GM18499 (cell line): ENCODE results near the gene RBM23.

Source experiments
- ATAC-seq: cut with Tn5 transposase; IDR thresholded peaks from one replicate; pipeline ENCODE4 v1.9.1; 2021; ENCODE audit warnings: moderate number of reproducible peaks; ENCODE audit not compliant: insufficient read depth, unreplicated experiment

Gene RBM23

DNA sequence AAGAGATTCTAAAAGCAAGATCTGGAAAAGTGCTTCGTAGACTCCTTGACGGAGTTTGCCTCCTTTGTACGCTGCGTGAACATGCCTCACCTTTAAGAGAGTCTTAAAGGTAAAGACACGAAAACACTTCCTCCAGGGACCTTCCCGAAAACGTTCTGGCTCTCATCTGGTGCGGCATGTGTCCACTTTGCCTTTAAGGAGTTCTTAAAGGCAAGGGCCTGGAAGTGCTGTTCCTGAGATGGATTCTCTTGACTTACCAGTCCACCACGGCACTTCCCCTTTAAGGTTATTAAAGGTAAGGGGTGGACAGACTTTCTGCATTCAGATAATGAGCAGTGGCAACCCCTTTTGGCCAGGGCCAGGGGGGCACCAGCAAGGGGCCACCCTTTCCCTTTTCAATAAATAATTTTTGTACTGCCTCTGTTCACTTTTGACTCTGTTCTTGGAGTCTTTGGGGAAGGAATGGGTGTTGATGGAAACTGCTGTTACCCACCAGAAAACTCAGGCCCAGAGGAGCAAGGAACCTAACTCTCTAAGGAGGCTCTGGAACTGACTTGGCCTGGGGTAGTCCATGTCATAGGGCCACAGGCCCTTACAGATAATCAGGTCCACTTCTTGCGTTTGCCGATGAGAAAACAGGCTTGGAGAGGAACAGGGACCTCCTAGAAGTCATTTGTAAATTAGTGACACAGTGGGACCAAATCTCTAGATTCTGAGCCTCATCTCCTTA, 31.5 kb downstream of the RBM23 start:
- ATAC-seq, result no peak

GRCh38 chr14:22886500-22887259, 32.3 kb downstream of the RBM23 start:
- ATAC-seq, result no peak

DNA sequence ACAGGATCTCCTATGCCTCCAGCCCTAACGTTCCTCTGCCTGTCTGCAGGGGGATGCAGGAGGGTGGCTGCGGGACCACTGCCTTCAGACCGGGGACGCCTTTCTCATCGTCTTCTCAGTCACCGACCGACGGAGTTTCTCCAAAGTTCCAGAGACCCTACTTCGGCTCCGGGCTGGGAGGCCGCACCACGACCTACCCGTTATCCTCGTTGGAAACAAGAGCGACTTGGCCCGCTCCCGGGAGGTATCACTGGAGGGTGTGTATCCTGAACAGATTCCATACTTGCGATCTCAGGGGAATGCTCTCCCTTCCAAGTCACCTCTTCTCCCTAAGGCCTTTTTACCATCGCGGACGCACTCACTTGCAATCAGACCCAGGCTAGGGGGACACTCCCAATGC, 33.0 kb downstream of the RBM23 start:
- no peak for ATAC-seq

DNA sequence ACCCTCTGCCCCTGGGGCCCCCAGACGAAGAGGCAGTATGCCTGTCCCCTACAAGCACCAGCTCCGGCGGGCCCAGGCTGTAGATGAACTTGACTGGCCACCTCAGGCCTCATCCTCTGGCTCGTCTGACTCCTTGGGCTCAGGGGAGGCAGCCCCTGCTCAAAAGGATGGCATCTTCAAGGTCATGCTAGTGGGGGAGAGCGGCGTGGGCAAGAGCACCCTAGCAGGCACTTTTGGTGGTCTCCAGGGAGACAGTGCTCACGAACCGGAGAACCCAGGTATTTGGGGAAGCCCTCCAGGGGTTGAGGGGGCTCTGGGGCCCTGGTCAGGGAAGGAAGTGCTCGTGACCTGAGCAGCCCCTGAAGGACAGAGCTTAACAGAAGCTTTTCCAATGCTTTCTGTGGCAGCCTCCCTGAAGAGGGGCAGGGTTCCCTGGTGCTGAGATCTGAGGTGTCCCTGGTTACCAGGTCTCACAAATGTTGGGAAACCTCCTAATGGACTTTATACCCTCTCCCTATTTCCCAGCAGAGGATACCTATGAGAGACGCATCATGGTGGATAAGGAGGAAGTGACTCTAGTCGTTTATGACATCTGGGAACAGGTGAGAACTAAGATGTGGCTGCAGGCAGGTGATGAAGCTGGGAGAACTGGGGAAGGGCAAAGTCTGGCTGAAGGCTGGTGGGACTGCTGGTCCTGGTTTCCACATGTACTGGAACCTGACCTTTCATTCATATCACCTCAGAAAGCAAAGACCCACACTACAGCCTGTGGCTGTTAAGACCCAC, 34.0 kb downstream of the RBM23 start:
- ATAC-seq, result no peak

GRCh38 chr14:22884076-22884737, 34.7 kb downstream of the RBM23 start:
- ATAC-seq, result no peak

DNA sequence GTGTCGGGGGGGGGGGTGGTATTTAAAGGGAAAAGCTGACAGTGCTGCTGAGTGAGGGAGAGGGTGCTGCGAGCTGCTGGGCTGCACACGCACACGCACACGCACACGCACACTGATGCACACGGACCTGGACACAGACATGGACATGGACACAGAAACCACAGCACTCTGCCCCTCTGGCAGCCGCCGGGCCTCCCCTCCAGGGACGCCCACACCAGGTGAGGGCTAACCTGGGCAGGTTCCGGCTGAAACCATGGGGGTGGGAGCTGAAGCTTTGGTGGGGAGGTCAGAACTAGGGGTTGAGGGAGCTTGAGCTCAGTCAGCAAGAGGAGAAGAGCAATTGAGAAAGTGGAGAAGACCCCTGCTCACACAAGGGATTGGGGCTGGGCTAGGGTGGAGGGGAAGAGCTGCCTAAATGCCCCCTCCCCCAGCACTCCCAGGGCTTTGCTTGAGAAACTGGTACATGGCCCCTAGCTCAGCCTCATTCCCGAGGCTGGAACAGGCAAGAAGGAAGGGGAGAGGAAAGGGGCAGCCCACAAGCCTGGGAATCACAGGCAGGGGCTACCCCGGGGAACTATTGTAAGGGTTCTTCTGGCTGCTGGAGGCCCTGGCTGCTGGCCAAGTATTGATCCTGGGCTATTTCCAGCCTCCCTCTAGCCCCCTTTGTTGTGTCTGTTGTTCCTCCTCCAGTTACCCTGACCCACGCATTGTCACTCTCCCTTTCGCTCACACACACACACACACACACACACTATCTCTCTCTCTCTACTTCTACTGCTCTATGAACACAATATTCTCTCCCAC, 35.6 kb downstream of the RBM23 start, which contains the start of gene REM2:
TSS of gene REM2 (plus strand) at position 50 of the 804 bp plus-strand sequence. CDS start at position 116, 66 bp downstream.
- no peak for ATAC-seq

GRCh38 chr14:22882529-22883172, 36.3 kb downstream of the RBM23 start:
- no peak for ATAC-seq

- ATAC-seq, result no peak
Measured at GRCh38 chr14:22882064-22882463, 36.9 kb downstream of the RBM23 start.

DNA sequence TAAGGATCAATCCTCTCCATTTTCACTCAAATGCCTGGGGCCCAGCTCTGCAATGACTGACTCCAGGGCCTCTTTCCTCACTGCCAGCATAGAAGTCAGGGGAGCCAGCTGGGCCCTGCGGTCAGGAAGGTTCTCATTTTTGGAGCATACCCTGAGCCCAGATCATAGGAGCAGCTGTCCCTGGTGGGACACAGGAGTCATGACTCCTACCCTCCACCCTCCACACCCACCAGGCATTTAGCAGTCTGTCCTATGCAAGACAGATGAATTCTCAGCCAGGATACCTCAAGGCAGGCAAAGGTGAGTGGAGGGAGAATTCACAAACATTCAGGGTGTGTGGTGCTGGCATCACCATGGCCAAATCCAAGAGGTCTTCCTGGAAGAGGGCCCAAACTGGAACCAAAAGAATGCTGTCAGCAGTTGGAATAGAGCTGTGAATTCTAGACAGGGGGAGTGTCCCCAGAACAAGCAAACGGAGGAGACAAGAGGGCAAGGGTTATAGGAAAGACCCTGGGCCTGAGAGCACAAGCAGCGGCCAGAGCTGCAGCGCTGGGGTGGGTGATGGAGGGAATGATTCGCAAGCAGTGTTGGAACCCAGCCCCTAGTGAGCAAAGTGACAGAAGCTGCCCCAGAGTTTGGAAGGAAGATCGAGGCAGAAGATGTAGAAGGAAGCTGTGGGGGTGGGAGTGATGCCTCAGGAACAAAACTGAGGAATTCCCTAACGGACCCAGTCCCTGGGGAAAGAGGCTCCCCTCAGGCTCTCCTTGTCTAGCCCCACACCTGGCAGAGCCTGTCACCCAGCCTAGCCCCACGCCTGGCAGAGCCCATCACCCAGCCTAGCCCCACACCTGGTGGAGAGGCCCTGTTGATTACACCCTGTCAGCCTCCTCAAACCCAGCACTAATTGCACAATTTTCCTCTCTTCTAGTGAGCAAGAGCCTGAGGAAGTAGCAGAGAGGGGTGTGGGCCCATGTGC, 40.4 kb downstream of the RBM23 start:
- no peak for ATAC-seq

GRCh38 chr14:22877000-22877501, 41.9 kb downstream of the RBM23 start:
- ATAC-seq, result no peak

DNA sequence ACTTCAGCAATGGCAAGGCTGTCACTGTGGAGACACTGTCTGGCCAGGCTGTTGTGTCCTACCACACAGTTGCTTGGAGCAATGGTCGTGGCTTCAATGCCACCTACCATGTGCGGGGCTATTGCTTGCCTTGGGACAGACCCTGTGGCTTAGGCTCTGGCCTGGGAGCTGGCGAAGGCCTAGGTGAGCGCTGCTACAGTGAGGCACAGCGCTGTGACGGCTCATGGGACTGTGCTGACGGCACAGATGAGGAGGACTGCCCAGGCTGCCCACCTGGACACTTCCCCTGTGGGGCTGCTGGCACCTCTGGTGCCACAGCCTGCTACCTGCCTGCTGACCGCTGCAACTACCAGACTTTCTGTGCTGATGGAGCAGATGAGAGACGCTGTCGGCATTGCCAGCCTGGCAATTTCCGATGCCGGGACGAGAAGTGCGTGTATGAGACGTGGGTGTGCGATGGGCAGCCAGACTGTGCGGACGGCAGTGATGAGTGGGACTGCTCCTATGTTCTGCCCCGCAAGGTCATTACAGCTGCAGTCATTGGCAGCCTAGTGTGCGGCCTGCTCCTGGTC, 43.1 kb downstream of the RBM23 start:
- ATAC-seq, result no peak

DNA sequence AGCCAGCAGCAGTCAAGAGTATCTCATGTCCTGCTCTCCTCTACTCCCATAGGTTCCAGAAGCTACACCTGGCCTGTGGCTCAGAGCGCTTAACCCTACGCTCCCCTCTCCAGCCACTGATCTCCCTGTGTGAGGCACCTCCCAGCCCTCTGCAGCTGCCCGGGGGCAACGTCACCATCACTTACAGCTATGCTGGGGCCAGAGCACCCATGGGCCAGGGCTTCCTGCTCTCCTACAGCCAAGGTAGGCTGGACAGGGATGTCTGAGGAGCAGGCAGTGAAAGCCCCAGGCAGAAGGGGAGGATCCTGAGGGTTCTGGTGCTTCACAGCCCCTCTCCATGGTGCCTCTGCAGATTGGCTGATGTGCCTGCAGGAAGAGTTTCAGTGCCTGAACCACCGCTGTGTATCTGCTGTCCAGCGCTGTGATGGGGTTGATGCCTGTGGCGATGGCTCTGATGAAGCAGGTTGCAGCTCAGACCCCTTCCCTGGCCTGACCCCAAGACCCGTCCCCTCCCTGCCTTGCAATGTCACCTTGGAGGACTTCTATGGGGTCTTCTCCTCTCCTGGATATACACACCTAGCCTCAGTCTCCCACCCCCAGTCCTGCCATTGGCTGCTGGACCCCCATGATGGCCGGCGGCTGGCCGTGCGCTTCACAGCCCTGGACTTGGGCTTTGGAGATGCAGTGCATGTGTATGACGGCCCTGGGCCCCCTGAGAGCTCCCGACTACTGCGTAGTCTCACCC, 43.8 kb downstream of the RBM23 start:
- no peak for ATAC-seq

GRCh38 chr14:22872833-22873520, 46.0 kb downstream of the RBM23 start:
- ATAC-seq, result no peak

DNA sequence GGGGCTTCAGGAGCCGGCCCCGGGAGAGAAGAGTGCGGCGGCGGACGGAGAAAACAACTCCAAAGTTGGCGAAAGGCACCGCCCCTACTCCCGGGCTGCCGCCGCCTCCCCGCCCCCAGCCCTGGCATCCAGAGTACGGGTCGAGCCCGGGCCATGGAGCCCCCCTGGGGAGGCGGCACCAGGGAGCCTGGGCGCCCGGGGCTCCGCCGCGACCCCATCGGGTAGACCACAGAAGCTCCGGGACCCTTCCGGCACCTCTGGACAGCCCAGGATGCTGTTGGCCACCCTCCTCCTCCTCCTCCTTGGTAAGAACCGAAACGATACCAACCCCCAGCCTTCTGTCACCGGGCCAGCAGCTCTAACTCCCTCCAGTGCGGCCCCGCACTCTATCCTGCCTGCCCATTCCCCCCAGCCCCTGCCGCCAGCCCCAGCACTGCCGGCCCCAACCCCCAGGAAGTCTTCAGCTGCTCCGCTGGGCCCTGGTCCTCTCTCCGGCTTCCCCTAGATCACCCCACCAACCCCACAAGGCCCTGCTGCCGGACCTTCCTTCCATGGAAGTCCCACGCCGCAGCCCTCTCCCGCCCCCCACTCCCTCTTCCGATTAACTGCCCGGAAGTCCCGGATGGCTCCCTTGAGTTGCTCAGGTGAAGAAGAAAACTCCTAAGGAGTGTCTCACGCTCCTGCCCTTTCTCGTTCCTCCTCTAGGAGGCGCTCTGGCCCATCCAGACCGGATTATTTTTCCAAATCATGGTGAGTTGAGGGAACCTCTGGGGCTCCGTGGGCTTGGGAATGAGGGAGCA, 46.7 kb downstream of the RBM23 start:
- ATAC-seq, result no peak

DNA sequence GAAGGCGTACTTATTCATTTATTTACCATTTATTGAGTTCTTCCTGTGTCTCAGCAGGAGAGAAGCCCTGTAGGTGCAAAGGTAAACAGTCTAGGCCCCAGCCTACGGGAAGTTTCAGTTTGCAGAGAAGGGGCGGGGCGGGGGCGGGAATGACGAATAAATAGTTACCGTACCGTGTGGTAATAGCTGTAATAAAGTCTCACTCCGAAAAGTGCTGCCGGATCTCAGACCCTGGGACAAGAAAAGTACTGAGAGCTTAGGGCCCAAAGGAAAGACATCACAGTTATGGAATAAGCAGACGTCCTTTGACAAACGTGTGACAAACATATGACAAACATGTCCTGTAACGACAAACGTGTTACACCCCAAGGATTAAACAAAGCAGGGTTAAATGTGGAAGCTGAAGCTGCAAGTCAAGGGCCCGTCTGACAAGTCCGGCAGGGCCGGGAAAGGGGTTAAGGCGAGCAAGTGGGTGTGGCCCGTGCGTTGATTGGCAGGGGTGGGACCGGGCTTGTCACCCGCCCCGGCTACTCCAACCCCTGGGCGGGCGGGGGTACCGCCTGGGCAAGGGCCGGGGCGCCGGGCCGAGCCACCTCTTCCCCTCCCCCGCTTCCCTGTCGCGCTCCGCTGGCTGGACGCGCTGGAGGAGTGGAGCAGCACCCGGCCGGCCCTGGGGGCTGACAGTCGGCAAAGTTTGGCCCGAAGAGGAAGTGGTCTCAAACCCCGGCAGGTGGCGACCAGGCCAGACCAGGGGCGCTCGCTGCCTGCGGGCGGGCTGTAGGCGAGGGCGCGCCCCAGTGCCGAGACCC, 47.5 kb downstream of the RBM23 start, which contains the start of gene LRP10:
TSS of gene LRP10 (plus strand) at position 517 of the 809 bp plus-strand sequence. CDS start 564 bp downstream, outside the sequence.
- peak; percentile 43 for ATAC-seq
